ENCODE results near the gene UNC5C. TPM values are rescaled to one million over a fixed set of nuclear protein-coding genes. Genes with fewer than 3 reads are reported as not detected.

UNC5C gene
- total and polyA plus RNA-seq, 10 donors, result 0.43 to 15.7 (median 7.8) TPM

DNA sequence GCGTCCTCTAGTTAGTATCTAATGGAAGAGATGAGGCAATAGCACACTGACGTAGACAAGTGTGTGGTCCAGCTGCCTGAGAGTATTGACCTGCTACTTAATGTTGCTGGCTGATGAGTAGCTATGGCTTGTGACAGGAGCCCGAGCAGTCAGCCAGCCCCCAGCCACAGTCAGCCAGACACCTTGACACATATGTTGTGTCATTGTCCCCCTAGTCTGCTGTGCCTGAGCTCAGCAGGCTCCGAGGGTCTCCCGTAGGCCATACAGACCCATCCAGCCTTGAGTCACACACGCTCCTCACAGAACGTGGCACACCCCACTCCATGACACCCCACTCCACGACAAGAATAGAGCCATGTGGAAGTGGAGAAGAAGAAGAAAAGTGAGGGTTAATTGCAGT is 362.1 kb downstream of the UNC5C start:
- Histone ChIP-seq H3K4me3 (no peak overlapping the region), H3K36me3 (no peaks in the 10 kb centered on the region), H3K9me3 (no peaks in the 10 kb centered on the region), H3K27ac (no peak overlapping the region), H3K4me1 (peaks cover 0 to 8% (median 2%) of the 10 kb centered on the region in 6 donors), H3K27me3 (replicated peaks in 1 of 7) (no peaks in the 10 kb centered on the region)
- WGBS, 5 donors, result 86 to 96% (median 89%) methylated on average over 8 of the region's 8 CpGs
- intact Hi-C loops (cut with DNase I; ENCODE audit: low total_unique reads), result no loop called here
- DNase-seq, result no peak
- TF ChIP-seq POLR2A (IDR thresholded peaks at IDR 0.05), result no peak
- TF ChIP-seq, protein P1, sequence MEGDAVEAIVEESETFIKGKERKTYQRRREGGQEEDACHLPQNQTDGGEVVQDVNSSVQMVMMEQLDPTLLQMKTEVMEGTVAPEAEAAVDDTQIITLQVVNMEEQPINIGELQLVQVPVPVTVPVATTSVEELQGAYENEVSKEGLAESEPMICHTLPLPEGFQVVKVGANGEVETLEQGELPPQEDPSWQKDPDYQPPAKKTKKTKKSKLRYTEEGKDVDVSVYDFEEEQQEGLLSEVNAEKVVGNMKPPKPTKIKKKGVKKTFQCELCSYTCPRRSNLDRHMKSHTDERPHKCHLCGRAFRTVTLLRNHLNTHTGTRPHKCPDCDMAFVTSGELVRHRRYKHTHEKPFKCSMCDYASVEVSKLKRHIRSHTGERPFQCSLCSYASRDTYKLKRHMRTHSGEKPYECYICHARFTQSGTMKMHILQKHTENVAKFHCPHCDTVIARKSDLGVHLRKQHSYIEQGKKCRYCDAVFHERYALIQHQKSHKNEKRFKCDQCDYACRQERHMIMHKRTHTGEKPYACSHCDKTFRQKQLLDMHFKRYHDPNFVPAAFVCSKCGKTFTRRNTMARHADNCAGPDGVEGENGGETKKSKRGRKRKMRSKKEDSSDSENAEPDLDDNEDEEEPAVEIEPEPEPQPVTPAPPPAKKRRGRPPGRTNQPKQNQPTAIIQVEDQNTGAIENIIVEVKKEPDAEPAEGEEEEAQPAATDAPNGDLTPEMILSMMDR (IDR thresholded peaks at IDR 0.05 in 8 of 11, conservative IDR thresholded peaks at IDR 0.05 in 3 of 11), result no peak
- no peak for TF ChIP-seq POLR2AphosphoS5 (IDR thresholded peaks at IDR 0.05)

DNA sequence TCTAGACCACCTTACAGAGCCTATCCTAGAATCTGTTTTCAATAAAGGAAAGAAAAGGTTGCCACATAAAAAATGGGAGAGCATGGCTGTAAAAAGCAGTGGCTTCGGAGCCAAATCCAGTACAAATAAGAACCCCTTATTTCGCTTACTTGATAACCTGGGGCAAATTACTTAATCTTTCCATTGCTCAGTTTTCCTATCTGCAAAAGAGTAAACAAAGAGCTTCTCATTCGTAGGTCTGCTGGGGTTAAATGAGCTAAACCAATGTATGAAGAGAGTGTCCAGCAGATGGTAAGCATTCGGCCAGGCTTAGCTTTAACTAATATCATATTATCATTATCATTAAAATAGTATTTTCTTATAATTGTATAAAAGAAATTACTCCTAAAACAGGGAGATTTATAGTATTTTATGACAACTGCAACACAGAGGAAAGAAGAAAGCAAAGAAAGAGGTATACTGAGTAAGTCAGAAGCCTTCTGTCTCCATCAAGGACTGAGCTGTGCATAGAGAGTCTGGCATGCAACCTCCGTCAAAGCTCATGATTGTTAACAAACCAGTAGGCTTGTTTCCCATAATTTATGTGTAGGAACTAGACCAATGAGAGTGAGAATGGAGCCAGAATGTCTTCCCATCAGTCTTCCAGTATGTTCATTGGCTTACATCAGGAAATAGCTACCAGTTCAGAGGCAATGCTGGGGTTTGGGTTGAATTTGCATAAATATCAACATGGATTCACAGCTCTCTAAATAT is 364.9 kb downstream of the UNC5C start:
- TF ChIP-seq POLR2A (IDR thresholded peaks at IDR 0.05) (no peak), POLR2AphosphoS5 (IDR thresholded peaks at IDR 0.05) (no peak)
- TF ChIP-seq, protein P1 (IDR thresholded peaks at IDR 0.05 in 8 of 11, conservative IDR thresholded peaks at IDR 0.05 in 3 of 11), result no peak
- H3K9me3 ChIP-seq, result no peaks in the 10 kb centered on the region
- no peaks in the 10 kb centered on the region for H3K27me3 ChIP-seq (replicated peaks in 1 of 7)
- H3K4me1 ChIP-seq, result peaks cover 0 to 19% (median 9%) of the 10 kb centered on the region in 6 donors
- H3K27ac ChIP-seq, result no peak overlapping the region
- DNase-seq, result no peak
- 81 to 93% (median 82%) methylated on average over 5 of the region's 5 CpGs for WGBS, 5 donors
- intact Hi-C loops (cut with DNase I; ENCODE audit: low total_unique reads), result no loop called here
- no peak overlapping the region for H3K4me3 ChIP-seq
- no peaks in the 10 kb centered on the region for H3K36me3 ChIP-seq

DNA sequence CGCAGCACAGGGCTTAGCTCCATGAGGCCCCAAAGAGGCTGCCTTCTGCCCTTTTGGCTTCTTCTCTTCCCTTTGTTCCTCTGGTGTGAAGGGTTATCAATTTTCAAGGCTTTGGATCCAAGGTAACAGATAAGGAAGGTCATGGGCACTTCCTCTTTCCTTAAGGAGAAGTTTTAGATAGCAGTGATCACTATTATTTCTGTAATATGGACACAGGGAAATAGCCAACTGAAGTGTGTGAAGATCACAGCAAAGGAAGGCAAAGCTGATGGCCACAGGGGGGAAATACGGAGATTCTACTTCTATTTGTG is 366.8 kb downstream of the UNC5C start:
- WGBS, 5 donors, result 29 to 45% (median 43%) methylated on average over 2 of the region's 2 CpGs
- Histone ChIP-seq H3K36me3 (no peaks in the 10 kb centered on the region), H3K27me3 (replicated peaks in 1 of 7) (no peaks in the 10 kb centered on the region), H3K27ac (peak overlapping the region in 3 of 8 donors; percentile 6 to 14 (median 13)), H3K4me1 (peaks cover 0 to 19% (median 9%) of the 10 kb centered on the region in 6 donors), H3K4me3 (no peak overlapping the region), H3K9me3 (peaks cover 0 to 3% (median 0%) of the 10 kb centered on the region in 8 donors)
- no peak for DNase-seq
- intact Hi-C loops (cut with DNase I; ENCODE audit: low total_unique reads), result no loop called here
- TF ChIP-seq, protein P1 (IDR thresholded peaks at IDR 0.05 in 8 of 11, conservative IDR thresholded peaks at IDR 0.05 in 3 of 11), result no peak
- TF ChIP-seq POLR2AphosphoS5 (IDR thresholded peaks at IDR 0.05) (no peak), POLR2A (IDR thresholded peaks at IDR 0.05) (no peak)

DNA sequence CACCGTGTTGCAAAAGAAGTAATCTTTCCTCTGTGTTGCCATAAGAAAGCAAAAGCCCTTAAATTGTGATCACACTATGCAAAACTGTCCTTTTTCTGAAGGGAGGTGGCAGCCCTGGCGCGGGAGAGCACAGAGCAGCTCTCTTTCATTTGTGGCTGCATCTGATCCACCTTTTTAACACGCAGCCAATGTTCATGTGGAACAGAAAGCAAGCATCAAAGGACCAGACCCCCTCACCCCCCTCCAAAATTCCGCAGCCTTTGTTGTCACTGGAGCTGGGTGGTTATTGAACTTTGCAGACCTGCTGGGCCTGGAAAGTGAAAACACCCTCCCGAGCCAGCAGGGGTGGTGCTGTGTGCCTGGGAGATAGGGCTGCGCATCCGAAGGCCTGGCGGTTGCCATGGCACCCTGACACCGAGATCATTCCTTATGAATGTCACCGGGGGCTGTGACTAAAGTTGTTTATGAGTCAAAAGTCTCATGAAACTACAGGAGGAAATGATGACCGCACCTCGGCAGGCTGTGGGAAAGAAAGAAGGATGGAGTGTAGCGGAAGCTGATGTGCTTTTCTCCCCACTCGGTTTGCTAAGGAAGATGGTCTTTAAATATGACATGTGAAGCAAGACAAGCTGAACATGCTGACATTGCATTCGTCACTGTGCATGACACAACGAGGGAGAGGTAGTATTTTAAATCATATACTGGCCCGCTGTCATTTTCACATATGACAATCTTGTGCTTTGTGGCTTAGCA is 367.4 kb downstream of the UNC5C start:
- H3K27ac ChIP-seq, result peak overlapping the region in 3 of 8 donors; percentile 6 to 22 (median 13)

More for the DNA sequence above, 367.4 kb downstream of the UNC5C start:
- H3K27me3 ChIP-seq (replicated peaks in 1 of 7), result no peaks in the 10 kb centered on the region
- no peak for TF ChIP-seq POLR2A (IDR thresholded peaks at IDR 0.05)
- TF ChIP-seq POLR2AphosphoS5 (IDR thresholded peaks at IDR 0.05), result peak in 1 of 3 donors; percentile 34
- TF ChIP-seq, protein P1 (IDR thresholded peaks at IDR 0.05 in 8 of 11, conservative IDR thresholded peaks at IDR 0.05 in 3 of 11), result peak in 2 of 11 experiments; percentile 4 to 6
- intact Hi-C loops (cut with DNase I; ENCODE audit: low total_unique reads), result no loop called here
- no peak for DNase-seq
- peaks cover 0 to 3% (median 0%) of the 10 kb centered on the region in 8 donors for H3K9me3 ChIP-seq
- H3K36me3 ChIP-seq, result no peaks in the 10 kb centered on the region
- 56 to 65% (median 64%) methylated on average over 18 of the region's 18 CpGs for WGBS, 5 donors
- H3K4me3 ChIP-seq, result no peak overlapping the region
- peaks cover 0 to 19% (median 9%) of the 10 kb centered on the region in 6 donors for H3K4me1 ChIP-seq

All from spleen (tissue), 11 donors.